Measurements from ENCODE around the gene IL12RB2.

- TF ChIP-seq, protein P1, sequence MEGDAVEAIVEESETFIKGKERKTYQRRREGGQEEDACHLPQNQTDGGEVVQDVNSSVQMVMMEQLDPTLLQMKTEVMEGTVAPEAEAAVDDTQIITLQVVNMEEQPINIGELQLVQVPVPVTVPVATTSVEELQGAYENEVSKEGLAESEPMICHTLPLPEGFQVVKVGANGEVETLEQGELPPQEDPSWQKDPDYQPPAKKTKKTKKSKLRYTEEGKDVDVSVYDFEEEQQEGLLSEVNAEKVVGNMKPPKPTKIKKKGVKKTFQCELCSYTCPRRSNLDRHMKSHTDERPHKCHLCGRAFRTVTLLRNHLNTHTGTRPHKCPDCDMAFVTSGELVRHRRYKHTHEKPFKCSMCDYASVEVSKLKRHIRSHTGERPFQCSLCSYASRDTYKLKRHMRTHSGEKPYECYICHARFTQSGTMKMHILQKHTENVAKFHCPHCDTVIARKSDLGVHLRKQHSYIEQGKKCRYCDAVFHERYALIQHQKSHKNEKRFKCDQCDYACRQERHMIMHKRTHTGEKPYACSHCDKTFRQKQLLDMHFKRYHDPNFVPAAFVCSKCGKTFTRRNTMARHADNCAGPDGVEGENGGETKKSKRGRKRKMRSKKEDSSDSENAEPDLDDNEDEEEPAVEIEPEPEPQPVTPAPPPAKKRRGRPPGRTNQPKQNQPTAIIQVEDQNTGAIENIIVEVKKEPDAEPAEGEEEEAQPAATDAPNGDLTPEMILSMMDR (IDR thresholded peaks at IDR 0.05 in 2 of 3, conservative IDR thresholded peaks at IDR 0.05 in 1 of 3; ENCODE audit: borderline replicate concordance in 1 of 3, insufficient read depth in 1 of 3, low read depth in 2 of 3, low read length in 2 of 3), result no peak
- no peak for TF ChIP-seq POLR2AphosphoS5 (IDR thresholded peaks at IDR 0.05; ENCODE audit: low read depth, low read length)
- no peak for TF ChIP-seq TCF7L2 (IDR thresholded peaks at IDR 0.05; ENCODE audit: borderline replicate concordance, extremely low read depth, insufficient read depth, insufficient read length)
- TF ChIP-seq, protein P2, sequence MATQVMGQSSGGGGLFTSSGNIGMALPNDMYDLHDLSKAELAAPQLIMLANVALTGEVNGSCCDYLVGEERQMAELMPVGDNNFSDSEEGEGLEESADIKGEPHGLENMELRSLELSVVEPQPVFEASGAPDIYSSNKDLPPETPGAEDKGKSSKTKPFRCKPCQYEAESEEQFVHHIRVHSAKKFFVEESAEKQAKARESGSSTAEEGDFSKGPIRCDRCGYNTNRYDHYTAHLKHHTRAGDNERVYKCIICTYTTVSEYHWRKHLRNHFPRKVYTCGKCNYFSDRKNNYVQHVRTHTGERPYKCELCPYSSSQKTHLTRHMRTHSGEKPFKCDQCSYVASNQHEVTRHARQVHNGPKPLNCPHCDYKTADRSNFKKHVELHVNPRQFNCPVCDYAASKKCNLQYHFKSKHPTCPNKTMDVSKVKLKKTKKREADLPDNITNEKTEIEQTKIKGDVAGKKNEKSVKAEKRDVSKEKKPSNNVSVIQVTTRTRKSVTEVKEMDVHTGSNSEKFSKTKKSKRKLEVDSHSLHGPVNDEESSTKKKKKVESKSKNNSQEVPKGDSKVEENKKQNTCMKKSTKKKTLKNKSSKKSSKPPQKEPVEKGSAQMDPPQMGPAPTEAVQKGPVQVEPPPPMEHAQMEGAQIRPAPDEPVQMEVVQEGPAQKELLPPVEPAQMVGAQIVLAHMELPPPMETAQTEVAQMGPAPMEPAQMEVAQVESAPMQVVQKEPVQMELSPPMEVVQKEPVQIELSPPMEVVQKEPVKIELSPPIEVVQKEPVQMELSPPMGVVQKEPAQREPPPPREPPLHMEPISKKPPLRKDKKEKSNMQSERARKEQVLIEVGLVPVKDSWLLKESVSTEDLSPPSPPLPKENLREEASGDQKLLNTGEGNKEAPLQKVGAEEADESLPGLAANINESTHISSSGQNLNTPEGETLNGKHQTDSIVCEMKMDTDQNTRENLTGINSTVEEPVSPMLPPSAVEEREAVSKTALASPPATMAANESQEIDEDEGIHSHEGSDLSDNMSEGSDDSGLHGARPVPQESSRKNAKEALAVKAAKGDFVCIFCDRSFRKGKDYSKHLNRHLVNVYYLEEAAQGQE (IDR thresholded peaks at IDR 0.05; ENCODE audit: low read depth), result no peak
- no peak for TF ChIP-seq SIN3A (IDR thresholded peaks at IDR 0.05; ENCODE audit: low read depth)
- no peak for TF ChIP-seq POLR2A (IDR thresholded peaks at IDR 0.05; ENCODE audit: borderline replicate concordance, extremely low read depth, insufficient read depth, insufficient read length)
- no peak for TF ChIP-seq EZH2 (IDR thresholded peaks at IDR 0.05)
- no peak for TF ChIP-seq YY1 (IDR thresholded peaks at IDR 0.05; ENCODE audit: extremely low read depth, insufficient replicate concordance, low read depth, low read length)
- no peak for TF ChIP-seq MAX (IDR thresholded peaks at IDR 0.05)
- TF ChIP-seq CBX3 (IDR thresholded peaks at IDR 0.05; ENCODE audit: low read depth), result no peak
- TF ChIP-seq SP1 (IDR thresholded peaks at IDR 0.05; ENCODE audit: low read depth), result no peak
- no peak for TF ChIP-seq ZBTB33 (IDR thresholded peaks at IDR 0.05; ENCODE audit: extremely low read depth, insufficient replicate concordance, low read length)
- TF ChIP-seq EGR1 (IDR thresholded peaks at IDR 0.05; ENCODE audit: low read depth), result no peak
Measured at GRCh38 chr1:67418839-67419586, 111.3 kb downstream of the IL12RB2 start.
